ENCODE results near the gene CP. TPM values are rescaled to one million over a fixed set of nuclear protein-coding genes. Genes with fewer than 3 reads are reported as not detected.

The CP gene
- total and polyA plus RNA-seq, 9 of the 15 experiments (the other 6 are each of a cell fraction or from before 2014, with no cell fraction given) = 0.30 to 0.75 TPM; not detected in 7

- TF ChIP-seq COPS2 (conservative IDR thresholded peaks at IDR 0.05) (no peak), TRIM24 (IDR thresholded peaks at IDR 0.05) (no peak), ZSCAN29 (IDR thresholded peaks at IDR 0.05) (no peak), ATF2 (CRISPR knock-in tag; IDR thresholded peaks at IDR 0.05) (no peak), TBL1XR1 (IDR thresholded peaks at IDR 0.05; ENCODE audit: low read length in 2 of 2) (no peak), KDM5B (IDR thresholded peaks at IDR 0.05; ENCODE audit: insufficient replicate concordance, low read depth, low read length) (no peak), MCM3 (IDR thresholded peaks at IDR 0.05) (no peak), POLR2AphosphoS5 (IDR thresholded peaks at IDR 0.05; ENCODE audit: control insufficient read depth, insufficient read depth, low read depth, low read length) (peak; percentile 64), SMAD4 (CRISPR knock-in tag; conservative IDR thresholded peaks at IDR 0.05) (peak; percentile 19; the same call in 1 of the 2 replicates), SIX5 (IDR thresholded peaks at IDR 0.05; ENCODE audit: borderline replicate concordance in 1 of 2, insufficient read depth in 1 of 2, low read depth in 1 of 2, low read length in 2 of 2) (no peak), FOSL1 (tag; conservative IDR thresholded peaks at IDR 0.05) (0 out of 2 replicates have a peak, but pooled peaks have one; percentile 28), FOXJ3 (CRISPR knock-in tag; IDR thresholded peaks at IDR 0.05) (no peak), RB1 (IDR thresholded peaks at IDR 0.05; ENCODE audit: low read depth) (no peak), ZNF511 (CRISPR knock-in tag; IDR thresholded peaks at IDR 0.05) (no peak), CBFA2T3 (IDR thresholded peaks at IDR 0.05) (peak; percentile 85), ZNF324 (CRISPR knock-in tag; IDR thresholded peaks at IDR 0.05) (no peak), MAX (CRISPR knock-in tag; IDR thresholded peaks at IDR 0.05) (no peak), PKNOX1 (IDR thresholded peaks at IDR 0.05) (no peak), ZNF444 (CRISPR knock-in tag; IDR thresholded peaks at IDR 0.05) (0 out of 2 replicates have a peak, but pooled peaks have one; percentile 39), RBM15 (IDR thresholded peaks at IDR 0.05; ENCODE audit: insufficient read depth, low read length) (no peak), ZNF146 (CRISPR knock-in tag; IDR thresholded peaks at IDR 0.05; ENCODE audit: unreplicated experiment) (no peak), IRF9 (tag; IDR thresholded peaks at IDR 0.05) (no peak), ETS2 (tag; IDR thresholded peaks at IDR 0.05; ENCODE audit: borderline replicate concordance, poor library complexity, severe bottlenecking) (no peak), ZNF780A (CRISPR knock-in tag; IDR thresholded peaks at IDR 0.05) (no peak), HEY1 (CRISPR knock-in tag; IDR thresholded peaks at IDR 0.05; ENCODE audit: borderline replicate concordance) (no peak), NFXL1 (CRISPR knock-in tag; IDR thresholded peaks at IDR 0.05) (no peak), CBX8 (IDR thresholded peaks at IDR 0.05; ENCODE audit: borderline replicate concordance, extremely low read depth, low read depth, low read length, poor library complexity, severe bottlenecking) (no peak)
Observed at GRCh38 chr3:149186219-149186618, 35.4 kb downstream of the CP start (continued).
